Measurements from ENCODE around the gene RIBC2.
"Not testable (repeated sequence)": the region's sequence is repeated elsewhere in the genome, so short reads cannot be mapped to it uniquely, and the experiment has no call there.

The RIBC2 gene, protein sequence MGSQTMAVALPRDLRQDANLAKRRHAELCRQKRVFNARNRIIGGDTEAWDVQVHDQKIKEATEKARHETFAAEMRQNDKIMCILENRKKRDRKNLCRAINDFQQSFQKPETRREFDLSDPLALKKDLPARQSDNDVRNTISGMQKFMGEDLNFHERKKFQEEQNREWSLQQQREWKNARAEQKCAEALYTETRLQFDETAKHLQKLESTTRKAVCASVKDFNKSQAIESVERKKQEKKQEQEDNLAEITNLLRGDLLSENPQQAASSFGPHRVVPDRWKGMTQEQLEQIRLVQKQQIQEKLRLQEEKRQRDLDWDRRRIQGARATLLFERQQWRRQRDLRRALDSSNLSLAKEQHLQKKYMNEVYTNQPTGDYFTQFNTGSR

DNA sequence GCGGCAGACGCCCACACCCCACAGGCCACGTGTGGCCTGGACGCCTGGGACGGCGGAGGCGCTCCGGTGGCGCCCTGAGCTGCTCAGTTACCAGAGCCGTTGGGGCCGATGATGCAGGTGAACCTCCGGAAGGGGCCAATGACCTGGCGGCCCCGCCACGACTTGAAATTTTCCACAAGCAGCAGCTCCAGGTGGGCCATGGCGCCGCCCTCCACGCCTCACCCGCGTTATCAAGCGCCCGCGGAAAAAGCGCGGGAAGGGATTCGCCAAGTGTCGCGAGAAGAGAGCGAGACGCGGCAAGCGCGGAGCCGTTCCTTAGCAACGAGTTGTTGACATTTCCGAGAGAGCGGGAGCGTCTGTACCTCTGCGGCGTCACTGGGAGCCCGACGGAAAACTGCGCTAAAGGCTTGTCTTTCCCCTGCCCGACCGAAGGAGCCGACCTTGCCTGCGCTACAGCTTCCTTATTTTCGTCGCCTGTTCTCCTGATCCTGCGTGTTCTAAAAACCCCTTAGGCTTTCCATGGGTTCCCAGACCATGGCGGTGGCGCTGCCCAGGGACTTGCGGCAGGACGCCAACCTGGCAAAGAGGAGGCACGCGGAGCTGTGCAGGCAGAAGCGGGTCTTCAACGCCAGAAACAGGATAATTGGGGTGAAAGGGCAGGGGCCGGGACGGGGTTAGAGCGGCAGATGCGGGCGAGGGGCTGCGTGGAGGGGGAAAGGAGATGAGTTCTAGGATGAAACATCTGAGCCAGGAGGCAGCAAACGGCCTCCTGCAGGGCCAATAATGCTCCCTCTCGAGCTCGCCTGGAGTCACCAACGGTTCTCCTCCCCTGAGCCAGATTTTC lies at the start of gene RIBC2, which contains the start of gene SMC1B:
Gene RIBC2, plus strand, starts transcription at position 326 of the 844 bp plus-strand sequence. Its CDS starts 194 bp downstream, at position 520.
Gene SMC1B, minus strand, starts transcription at position 232 of the 844 bp plus-strand sequence. Its CDS starts 32 bp downstream, at position 200.
- peak; percentile 94 to 96 for ATAC-seq

GRCh38 chr22:45366713-45367112 lies 46.8 kb upstream of the RIBC2 start:
- no peak for ATAC-seq

DNA sequence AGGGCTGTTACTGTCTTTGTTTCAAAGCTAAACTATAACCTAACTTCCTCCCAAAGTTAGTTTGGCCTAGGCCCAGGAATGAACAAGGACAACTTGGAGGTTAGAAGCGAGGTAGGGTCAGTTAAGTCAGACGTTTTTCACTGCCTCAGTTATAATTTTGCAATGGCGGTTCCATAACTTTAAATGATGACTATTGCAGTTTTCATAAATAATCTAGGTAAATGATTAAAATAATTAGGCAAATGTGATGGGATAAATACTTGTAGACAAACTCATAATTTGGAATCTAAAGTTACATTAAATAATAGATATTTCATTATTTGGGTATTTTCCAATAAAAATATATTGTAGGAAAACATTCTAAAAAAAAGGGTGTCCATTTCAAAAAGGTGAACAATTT lies 39.9 kb upstream of the RIBC2 start:
- ATAC-seq: not testable (repeated sequence)

DNA sequence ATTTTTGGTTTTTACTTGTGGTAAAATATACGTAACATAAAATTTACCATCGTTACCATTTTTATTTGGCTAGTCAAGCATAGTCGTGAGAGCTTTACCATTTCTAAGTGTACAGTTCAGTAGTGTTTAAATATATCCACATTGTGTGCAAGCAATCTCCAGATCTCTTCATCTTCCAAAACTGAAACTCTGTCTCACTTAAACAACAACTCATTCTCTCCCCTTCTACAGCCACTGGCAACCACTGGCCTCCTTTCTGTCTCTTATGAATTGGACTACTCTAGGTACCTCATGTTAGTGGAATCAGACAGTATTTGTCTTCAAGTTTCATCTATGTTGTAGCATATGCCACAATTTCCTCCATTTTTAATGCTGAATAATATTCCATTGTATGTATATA lies 37.5 kb upstream of the RIBC2 start:
- ATAC-seq: no peak

DNA sequence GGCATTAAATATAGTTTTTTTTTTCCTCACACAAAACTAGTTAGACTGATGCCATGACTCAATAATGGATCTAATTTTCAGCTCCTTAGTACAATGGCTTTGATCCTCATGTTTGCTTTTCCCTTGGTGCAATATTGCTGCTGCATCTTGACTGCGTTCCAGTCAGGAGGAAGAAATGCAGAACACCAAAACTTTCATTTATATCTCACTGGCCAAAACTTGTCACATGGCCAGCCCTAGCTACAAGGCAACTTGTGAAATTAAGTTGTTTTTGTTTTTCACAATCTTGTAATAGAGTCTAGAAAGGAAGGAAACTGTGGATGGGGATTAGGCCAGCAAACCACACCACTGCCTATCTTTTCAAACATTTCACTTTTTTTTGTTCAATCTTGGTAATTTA lies 36.8 kb upstream of the RIBC2 start:
- ATAC-seq: no peak

DNA sequence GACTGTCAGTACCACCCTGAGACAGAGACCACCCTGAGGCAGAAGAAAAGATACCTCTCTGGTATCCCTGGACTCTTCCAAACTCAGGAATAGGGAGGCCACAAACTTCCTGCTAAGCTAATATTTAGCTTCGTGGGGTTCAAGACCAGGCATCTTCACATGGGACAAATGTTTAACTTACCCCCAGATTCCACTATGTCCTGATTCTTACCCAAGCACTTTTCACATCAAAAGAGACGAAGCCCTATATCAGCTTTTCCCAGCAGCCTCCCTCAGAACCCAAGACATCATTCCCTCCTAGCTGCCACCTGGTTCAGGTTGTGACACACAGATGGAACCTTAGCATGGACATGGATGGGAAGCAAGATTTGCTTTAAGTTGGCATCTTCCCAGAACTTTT lies 32.1 kb upstream of the RIBC2 start:
- ATAC-seq: no peak

- no peak for ATAC-seq
Measured at GRCh38 chr22:45389546-45389945, 23.9 kb upstream of the RIBC2 start.

- ATAC-seq: no peak
Measured at GRCh38 chr22:45397806-45398205, 15.7 kb upstream of the RIBC2 start.

GRCh38 chr22:45398214-45398613 lies 15.3 kb upstream of the RIBC2 start:
- ATAC-seq: no peak

DNA sequence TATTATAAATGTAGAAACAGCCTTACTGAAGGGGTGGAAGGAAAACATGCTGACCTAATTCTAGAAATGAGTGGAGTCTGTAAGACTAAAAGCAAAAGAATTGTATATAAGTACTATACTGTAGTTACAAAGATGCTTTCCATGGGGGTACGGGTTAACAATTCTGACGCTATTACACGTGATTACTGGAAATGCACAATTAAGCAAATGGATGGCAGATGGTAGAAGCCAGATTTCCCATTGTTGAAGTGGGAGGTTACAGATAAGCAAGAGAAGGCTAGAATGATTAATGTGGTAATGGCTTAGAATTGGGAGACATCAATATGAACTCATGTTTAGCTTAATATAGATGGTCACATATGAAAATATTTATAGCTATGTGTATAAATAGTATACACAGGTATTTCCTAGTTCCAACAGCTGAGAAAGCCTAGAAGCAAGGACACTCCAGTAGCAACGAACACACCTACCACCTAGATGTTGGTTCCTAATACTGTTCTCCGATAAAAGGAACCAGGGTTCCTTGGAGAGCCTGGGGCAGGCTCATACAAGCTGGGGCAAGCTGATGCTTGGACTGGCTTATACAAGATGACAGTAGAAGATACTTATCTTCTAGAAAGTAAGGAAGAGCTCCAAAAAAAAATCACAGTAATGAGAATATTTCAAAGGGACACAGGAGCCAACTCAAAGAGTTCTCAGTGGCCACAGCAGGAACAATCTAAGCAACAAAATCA lies 13.6 kb upstream of the RIBC2 start:
- no peak for ATAC-seq

GRCh38 chr22:45402466-45402985 lies 11.0 kb upstream of the RIBC2 start:
- ATAC-seq: no peak

- no peak for ATAC-seq
Measured at GRCh38 chr22:45407793-45408192, 5.7 kb upstream of the RIBC2 start.

DNA sequence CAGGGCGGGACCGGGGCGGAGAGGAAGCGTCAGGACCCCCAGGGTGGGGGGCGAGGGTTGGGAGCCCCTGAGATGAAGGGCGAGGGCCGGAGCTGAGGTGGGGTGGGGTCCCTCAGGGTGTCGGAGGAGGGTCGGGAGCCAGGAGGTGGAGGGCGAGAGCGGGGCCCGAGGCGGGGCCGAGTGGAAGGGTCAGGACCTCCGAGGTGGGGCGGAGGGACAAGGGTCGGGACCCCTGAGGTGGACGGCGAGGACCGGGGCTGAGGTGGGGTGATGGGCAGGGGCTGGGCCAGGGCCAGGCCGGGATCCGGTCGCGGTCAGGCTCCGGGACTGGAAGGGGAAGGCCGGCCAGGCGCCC lies 503 bp upstream of the RIBC2 start:
- ATAC-seq: no peak

DNA sequence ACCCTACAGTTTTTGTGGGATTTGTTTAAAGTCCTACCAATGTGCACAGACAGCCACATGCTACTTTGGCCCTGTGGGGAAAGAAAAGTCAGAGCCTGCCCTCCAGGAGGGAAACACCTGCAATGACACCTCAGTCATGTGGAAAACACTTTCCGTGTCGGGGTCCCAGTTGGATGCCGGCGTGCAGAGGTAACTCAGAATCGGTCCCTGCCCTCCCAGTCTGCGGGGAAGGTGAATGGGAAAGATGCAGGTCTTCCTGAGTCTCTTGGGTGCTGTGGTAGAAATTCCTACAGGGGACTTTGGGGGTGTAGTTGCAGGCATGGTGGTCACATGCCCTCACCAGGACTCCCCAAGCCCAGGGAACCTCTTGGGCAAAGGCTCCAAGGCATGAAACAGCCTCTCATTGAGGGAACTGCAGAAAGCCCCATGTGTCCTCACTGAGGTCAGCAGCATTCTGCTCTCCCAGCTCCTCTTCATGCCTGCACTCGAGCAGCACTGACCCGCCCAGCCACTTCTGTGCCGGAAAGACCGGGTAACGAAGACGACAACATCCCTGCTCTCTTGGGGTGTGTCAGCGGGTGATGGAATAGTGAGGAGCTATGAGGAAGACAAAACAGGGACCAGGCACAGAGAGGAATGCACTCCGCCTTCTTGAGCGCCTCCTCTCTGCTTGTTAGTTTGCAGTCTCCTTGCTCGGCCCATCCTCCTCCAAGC lies 4.7 kb downstream of the RIBC2 start:
- no peak for ATAC-seq

DNA sequence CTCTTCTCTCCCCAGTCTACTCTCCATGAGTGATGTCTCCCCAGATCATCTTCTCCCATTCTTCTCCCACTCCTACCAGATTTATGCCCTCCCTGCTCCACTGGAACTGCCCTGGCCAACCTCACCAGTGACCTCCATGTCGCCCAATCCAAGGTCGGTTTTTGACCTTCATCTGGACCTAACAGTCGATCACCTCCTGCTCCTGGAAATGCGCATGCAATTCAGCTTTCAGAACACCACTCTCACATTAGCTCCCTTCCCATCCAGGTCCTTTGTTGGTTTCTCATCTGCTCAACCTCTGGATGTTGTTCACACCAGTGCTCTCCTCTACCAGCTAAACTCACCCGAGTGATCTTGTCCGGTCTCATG lies 5.3 kb downstream of the RIBC2 start:
- no peak for ATAC-seq

DNA sequence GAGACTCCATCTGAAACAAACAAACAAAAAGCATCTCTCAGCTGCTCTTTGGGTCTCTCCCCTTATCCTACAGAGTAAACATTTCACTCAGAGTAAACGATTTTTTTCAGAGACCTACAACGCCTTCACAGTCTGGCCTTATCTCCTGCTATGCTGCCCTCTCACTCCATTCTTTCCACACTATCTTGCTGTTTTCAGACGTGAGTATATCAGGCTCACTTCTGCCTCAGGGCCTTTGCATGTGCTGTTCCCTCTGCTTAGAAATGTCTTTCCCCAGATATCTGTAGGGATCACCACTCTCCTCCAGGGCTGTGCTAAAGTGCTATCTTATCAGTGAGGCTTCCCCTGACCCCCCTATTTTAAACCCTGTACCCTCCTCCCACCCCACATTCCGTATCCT lies 6.5 kb downstream of the RIBC2 start:
- no peak for ATAC-seq

GRCh38 chr22:45420539-45420938 lies 7.0 kb downstream of the RIBC2 start:
- no peak for ATAC-seq

- ATAC-seq: no peak
Measured at GRCh38 chr22:45421349-45422055, 8.0 kb downstream of the RIBC2 start.

- ATAC-seq: no peak
Measured at GRCh38 chr22:45422237-45422983, 8.9 kb downstream of the RIBC2 start.

DNA sequence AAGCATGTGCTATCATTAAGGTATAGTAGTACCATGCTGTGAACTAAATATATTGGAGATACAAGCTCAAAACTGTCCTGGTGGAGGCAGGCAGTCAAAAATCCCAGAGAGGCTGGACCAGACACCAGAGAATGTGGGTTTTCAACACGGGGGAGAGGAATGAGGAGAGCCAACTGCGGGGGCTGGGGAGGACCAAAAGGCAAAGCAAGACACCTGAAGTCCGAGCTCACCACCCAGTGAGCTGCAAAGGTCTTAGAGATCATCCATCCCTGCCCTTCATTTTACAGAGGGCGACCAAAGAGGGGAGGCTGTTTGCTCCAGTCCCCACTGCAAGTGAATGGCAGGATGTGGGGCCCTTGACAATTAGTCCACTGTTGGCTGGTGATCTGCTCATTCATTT lies 10.0 kb downstream of the RIBC2 start:
- ATAC-seq: no peak

DNA sequence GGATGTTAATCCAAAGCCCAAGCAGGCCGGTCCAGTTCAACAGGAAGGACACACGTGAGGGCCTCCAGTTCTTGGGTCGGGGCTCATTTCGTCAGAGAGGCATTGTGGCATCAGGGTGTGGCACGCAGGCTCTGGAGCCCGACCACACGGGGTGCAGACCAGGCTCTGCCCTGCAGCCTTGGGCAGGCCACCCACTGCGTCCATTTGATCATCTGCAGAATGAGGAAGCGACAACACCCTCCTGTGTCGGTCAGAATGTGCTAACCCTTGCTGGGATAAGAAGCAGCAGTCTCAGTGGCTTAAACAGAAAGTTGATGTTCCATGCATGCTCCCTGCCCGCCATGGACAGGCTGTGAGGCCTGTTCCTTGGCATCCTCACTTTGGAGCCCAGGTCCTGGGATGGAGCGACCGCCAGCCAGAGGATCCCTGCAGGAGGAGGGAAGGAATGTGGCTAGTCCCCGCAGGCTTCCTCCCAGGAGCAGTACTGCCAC lies 10.8 kb downstream of the RIBC2 start:
- ATAC-seq: no peak
